TTC549 (cell line): ENCODE measurements around the gene LASP1.
"Not testable (repeated sequence)": the region's sequence is repeated elsewhere in the genome, so short reads cannot be mapped to it uniquely, and the experiment has no call there.

Experiments used
- FAIRE-seq: peaks from 2 replicates; lab custom pipeline; 2012; peaks lifted over from hg19 to GRCh38; lab: Jason Lieb, UNC

Gene LASP1

GRCh38 chr17:38940404-38940803 is 70.5 kb downstream of the LASP1 start:
- FAIRE-seq: no peak

GRCh38 chr17:38942696-38943334 is 73.0 kb downstream of the LASP1 start:
- no peak for FAIRE-seq

GRCh38 chr17:38943607-38944006 is 73.7 kb downstream of the LASP1 start:
- FAIRE-seq: no peak

- FAIRE-seq: no peak
Measured at GRCh38 chr17:38947189-38947588, 77.3 kb downstream of the LASP1 start.

GRCh38 chr17:38953800-38954199 is 83.9 kb downstream of the LASP1 start:
- not testable (repeated sequence) for FAIRE-seq

- FAIRE-seq: peak; percentile 56
Measured at GRCh38 chr17:38958326-38958725, 88.5 kb downstream of the LASP1 start.

GRCh38 chr17:38958756-38959155 is 88.9 kb downstream of the LASP1 start:
- FAIRE-seq: no peak

GRCh38 chr17:38959508-38959907 is 89.7 kb downstream of the LASP1 start:
- no peak for FAIRE-seq

- no peak for FAIRE-seq
Measured at GRCh38 chr17:38960402-38960801, 90.5 kb downstream of the LASP1 start.

GRCh38 chr17:38961413-38961812 is 91.6 kb downstream of the LASP1 start:
- FAIRE-seq: no peak

- peak; percentile 55 for FAIRE-seq
Measured at GRCh38 chr17:38967290-38967738, 97.5 kb downstream of the LASP1 start, which contains the start of gene FBXO47. Gene FBXO47 (minus strand): TSS chr17:38967403. CDS start chr17:38963025, 4,378 bp downstream.

- FAIRE-seq: no peak
Measured at GRCh38 chr17:38969281-38969680, 99.4 kb downstream of the LASP1 start.

GRCh38 chr17:38970128-38970527 is 100.3 kb downstream of the LASP1 start:
- no peak for FAIRE-seq

GRCh38 chr17:38970804-38971203 is 100.9 kb downstream of the LASP1 start:
- FAIRE-seq: no peak
